ENCODE measurements around the gene INTS1.

DNA sequence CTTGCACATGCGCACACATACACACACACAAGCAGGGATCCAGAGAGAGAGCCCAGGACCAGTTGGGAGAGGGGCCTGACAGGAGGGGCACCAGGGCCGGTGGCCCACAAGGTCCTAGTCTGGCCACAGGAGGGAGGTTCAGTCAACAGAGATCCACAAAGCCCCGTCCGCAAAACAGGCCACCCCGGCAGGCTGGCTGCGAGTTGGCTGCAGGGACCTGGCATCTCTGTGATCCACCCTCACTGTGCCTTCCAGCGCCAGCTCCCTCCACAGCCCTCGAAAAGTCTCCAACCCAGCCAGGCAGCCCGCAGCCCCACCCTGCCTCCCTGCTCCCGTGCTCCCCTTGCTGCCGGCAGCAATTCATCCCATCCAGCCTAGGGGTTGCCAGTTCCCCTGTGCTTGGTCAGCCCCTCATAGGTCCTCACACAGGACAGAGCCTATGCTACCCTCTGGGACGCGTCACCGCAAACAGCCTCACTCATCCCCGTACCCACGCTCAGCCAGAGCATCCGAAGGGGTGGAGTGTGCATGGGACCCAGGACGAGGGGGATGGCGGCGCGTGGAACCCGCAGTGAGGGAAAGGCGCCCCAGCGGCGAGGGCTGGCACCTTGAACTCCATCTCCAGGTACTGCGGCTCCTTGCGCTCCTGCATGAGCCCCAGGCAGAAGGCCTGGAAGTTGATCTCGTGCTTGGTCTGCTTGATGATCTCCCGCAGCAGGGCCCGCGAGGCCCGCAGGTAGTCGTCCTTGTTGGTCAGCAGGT, 7.5 kb downstream of the INTS1 start:
- TF ChIP-seq, protein P1, sequence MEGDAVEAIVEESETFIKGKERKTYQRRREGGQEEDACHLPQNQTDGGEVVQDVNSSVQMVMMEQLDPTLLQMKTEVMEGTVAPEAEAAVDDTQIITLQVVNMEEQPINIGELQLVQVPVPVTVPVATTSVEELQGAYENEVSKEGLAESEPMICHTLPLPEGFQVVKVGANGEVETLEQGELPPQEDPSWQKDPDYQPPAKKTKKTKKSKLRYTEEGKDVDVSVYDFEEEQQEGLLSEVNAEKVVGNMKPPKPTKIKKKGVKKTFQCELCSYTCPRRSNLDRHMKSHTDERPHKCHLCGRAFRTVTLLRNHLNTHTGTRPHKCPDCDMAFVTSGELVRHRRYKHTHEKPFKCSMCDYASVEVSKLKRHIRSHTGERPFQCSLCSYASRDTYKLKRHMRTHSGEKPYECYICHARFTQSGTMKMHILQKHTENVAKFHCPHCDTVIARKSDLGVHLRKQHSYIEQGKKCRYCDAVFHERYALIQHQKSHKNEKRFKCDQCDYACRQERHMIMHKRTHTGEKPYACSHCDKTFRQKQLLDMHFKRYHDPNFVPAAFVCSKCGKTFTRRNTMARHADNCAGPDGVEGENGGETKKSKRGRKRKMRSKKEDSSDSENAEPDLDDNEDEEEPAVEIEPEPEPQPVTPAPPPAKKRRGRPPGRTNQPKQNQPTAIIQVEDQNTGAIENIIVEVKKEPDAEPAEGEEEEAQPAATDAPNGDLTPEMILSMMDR (IDR thresholded peaks at IDR 0.05), result no peak
- no peak for TF ChIP-seq POLR2A (IDR thresholded peaks at IDR 0.05)

Measured in heart left ventricle (tissue), 13 donors.